Testis (tissue), 3 donors: ENCODE data around the gene TBX1. TPM values are rescaled to one million over a fixed set of nuclear protein-coding genes. Genes with fewer than 3 reads are reported as not detected.

Experiments used
- DNase-seq: peaks from one replicate; pipeline ENCODE4 v3.0.0-alpha.2; 2019
- H3K27ac ChIP-seq, 2 donors: fragments of 200-600 bp; sonication (generic); one replicate each; pipeline ENCODE4 v1.5.1; 2019
- H3K27me3 ChIP-seq: fragments of 200-600 bp; sonication (generic); one replicate; pipeline ENCODE4 v1.5.1; 2019
- H3K36me3 ChIP-seq: fragments of 200-600 bp; sonication (generic); one replicate; pipeline ENCODE4 v1.5.1; 2017; ENCODE audit warnings: low read depth; ENCODE audit errors: missing control alignments
- H3K4me1 ChIP-seq: fragments of 200-600 bp; sonication (generic); one replicate; pipeline ENCODE4 v1.5.1; 2019
- H3K4me3 ChIP-seq, 2 donors: fragments of 200-600 bp; sonication (generic); one replicate each; pipeline ENCODE4 v1.5.1; 2017 to 2019
- H3K9me3 ChIP-seq: fragments of 200-600 bp; sonication (generic); one replicate; pipeline ENCODE4 v1.5.1; 2017
- CTCF ChIP-seq, 3 experiments: fragments of 450-650 bp in 2 of 3; fragments of 200-600 bp in 1 of 3; sonication (generic) in 1 of 3; IDR thresholded peaks; one replicate each; pipeline ENCODE4 v1.5.1; 2016 to 2019; ENCODE audit warnings: antibody characterized with exemption in 3 of 3, mild to moderate bottlenecking in 2 of 3, moderate library complexity in 1 of 3
- POLR2A ChIP-seq: fragments of 450-650 bp; IDR thresholded peaks from one replicate; pipeline ENCODE4 v1.6.1; 2017; ENCODE audit warnings: antibody characterized with exemption, mild to moderate bottlenecking, moderate library complexity
- WGBS, 2 donors: methylation state at CpG; one replicate each; pipeline ENCODE4 v1.1.5; 2018; 5-methylcytosine and 5-hydroxymethylcytosine counted together
- intact Hi-C: fragments of 100-400 bp; cut with DNase I; formaldehyde crosslinking; loops from one replicate; pipeline ENCODE4 v1.15.1; 2023; ENCODE audit warnings: low total_unique reads
- polyA plus RNA-seq: library from polyadenylated mRNA; stranded (reverse); fragments of 350-450 nt; fragmentation: Illumina TruSeq; extraction: RNeasy Lipid Tissue Mini Kit (QIAGEN cat#74804); gene quantifications from one replicate; pipeline ENCODE4 v1.2.3, GENCODE V29; 2014; ENCODE audit warnings: low read depth, low replicate concordance; ENCODE audit not compliant: insufficient read depth
- total RNA-seq, 2 donors: library from RNA; depleted of rRNA; stranded (reverse); fragments of >200 nt; gene quantifications; one replicate each; pipeline ENCODE4 v1.2.3, GENCODE V29; 2016

The TBX1 gene
- total and polyA plus RNA-seq, 3 donors from 2014 or later, result 18.1 to 43.4 (median 23.3) TPM

GRCh38 chr22:19762568-19763457 lies 2.2 kb downstream of the TBX1 start:
- Histone ChIP-seq H3K9me3 (no peaks in the 10 kb centered on the region), H3K4me1 (peaks cover 6% of the 10 kb centered on the region), H3K36me3 (no peaks in the 10 kb centered on the region), H3K27ac (no peak overlapping the region), H3K4me3 (no peak overlapping the region), H3K27me3 (no peaks in the 10 kb centered on the region)
- DNase-seq, result no peak
- intact Hi-C loops, result no loop called here
- 88 to 89% methylated on average over 20 to 34 of the region's 34 CpGs for WGBS, 2 donors
- TF ChIP-seq CTCF (IDR thresholded peaks at IDR 0.05) (no peak), POLR2A (no peak)

GRCh38 chr22:19763458-19764298 lies 3.1 kb downstream of the TBX1 start:
- Histone ChIP-seq H3K4me1 (peaks cover 8% of the 10 kb centered on the region), H3K4me3 (no peak overlapping the region), H3K36me3 (no peaks in the 10 kb centered on the region), H3K9me3 (no peaks in the 10 kb centered on the region), H3K27ac (no peak overlapping the region), H3K27me3 (no peaks in the 10 kb centered on the region)
- TF ChIP-seq CTCF (IDR thresholded peaks at IDR 0.05), result no peak
- TF ChIP-seq POLR2A, result no peak
- 72 to 77% methylated on average over 28 to 39 of the region's 39 CpGs for WGBS, 2 donors
- intact Hi-C loops, result no loop called here
- no peak for DNase-seq

- TF ChIP-seq CTCF (IDR thresholded peaks at IDR 0.05), result no peak
- TF ChIP-seq POLR2A, result no peak
- WGBS, 2 donors, result 74 to 84% methylated on average over 6 to 17 of the region's 17 CpGs
- peaks cover 8% of the 10 kb centered on the region for H3K4me1 ChIP-seq
- DNase-seq, result no peak
- no peak overlapping the region for H3K4me3 ChIP-seq
- no peaks in the 10 kb centered on the region for H3K9me3 ChIP-seq
- no peaks in the 10 kb centered on the region for H3K36me3 ChIP-seq
- intact Hi-C loops, result no loop called here
- no peaks in the 10 kb centered on the region for H3K27me3 ChIP-seq
- H3K27ac ChIP-seq, result no peak overlapping the region
These were observed 3.7 kb downstream of the TBX1 start for GRCh38 chr22:19764299-19764593.

GRCh38 chr22:19764636-19765476 lies 4.3 kb downstream of the TBX1 start:
- WGBS, 2 donors, result 56 to 68% methylated on average over 21 to 25 of the region's 25 CpGs
- DNase-seq, result no peak
- no peaks in the 10 kb centered on the region for H3K36me3 ChIP-seq
- H3K9me3 ChIP-seq, result no peaks in the 10 kb centered on the region
- intact Hi-C loops, result no loop called here
- H3K27ac ChIP-seq, result no peak overlapping the region
- TF ChIP-seq CTCF (IDR thresholded peaks at IDR 0.05), result no peak
- TF ChIP-seq POLR2A, result no peak
- peaks cover 8% of the 10 kb centered on the region for H3K4me1 ChIP-seq
- no peak overlapping the region for H3K4me3 ChIP-seq
- no peaks in the 10 kb centered on the region for H3K27me3 ChIP-seq
